HG02759 (cell line): ENCODE data around the gene HLA-DPA1.

Experiments used
- ATAC-seq: cut with Tn5 transposase; IDR thresholded peaks from one replicate; pipeline ENCODE4 v1.9.1; 2021; ENCODE audit warnings: mild to moderate bottlenecking, moderate library complexity; ENCODE audit not compliant: unreplicated experiment

The HLA-DPA1 gene

GRCh38 chr6:33018418-33018817, 55.0 kb downstream of the HLA-DPA1 start:
- no peak for ATAC-seq

- ATAC-seq = no peak
Observed at GRCh38 chr6:33017694-33018353, 55.6 kb downstream of the HLA-DPA1 start.

GRCh38 chr6:33017018-33017417, 56.4 kb downstream of the HLA-DPA1 start:
- ATAC-seq = no peak

- no peak for ATAC-seq
Observed at GRCh38 chr6:33015798-33016197, 57.7 kb downstream of the HLA-DPA1 start.

GRCh38 chr6:33014841-33015634, 58.4 kb downstream of the HLA-DPA1 start:
- ATAC-seq = no peak
